H1 (cell line): ENCODE measurements around the gene ANP32A. TPM values are rescaled to one million over a fixed set of nuclear protein-coding genes. Genes with fewer than 3 reads are reported as not detected.

Experiments
- CTCF ChIA-PET: fragments of 300-600 bp; sonication (Branson Sonifier 250); formaldehyde crosslinking; loops from one replicate; lab custom pipeline; 2021; ENCODE audit not compliant: partially characterized antibody; lab: Charles Lee
- POLR2A ChIA-PET: fragments of 300-600 bp; sonication (Branson Sonifier 250); formaldehyde crosslinking; loops from one replicate; lab custom pipeline; 2021; ENCODE audit warnings: inconsistent platforms; ENCODE audit not compliant: partially characterized antibody; lab: Charles Lee
- DNase-seq, 2 experiments: peaks; one replicate each; pipeline versions ENCODE4 v3.0.0 to v3.0.0-alpha.2; 2010 to 2022; ENCODE audit warnings: low spot score in 2 of 2, low read depth in 1 of 2, mixed read lengths in 1 of 2
- FAIRE-seq: peaks from 2 replicates; lab custom pipeline; 2011; peaks lifted over from hg19 to GRCh38; lab: Jason Lieb, UNC
- H2AFZ ChIP-seq: 2 replicates; pipeline ENCODE4 v1.8.1; 2012; ENCODE audit warnings: low read length, inconsistent platforms
- H2AK5ac ChIP-seq: 2 replicates; pipeline ENCODE4 v1.6.1; 2013; ENCODE audit warnings: low read depth, low read length
- H2BK120ac ChIP-seq: replicated peaks from 2 replicates; pipeline ENCODE3; 2013; ENCODE audit warnings: low read depth, low read length, inconsistent platforms
- H2BK12ac ChIP-seq: 2 replicates; pipeline ENCODE4 v1.6.1; 2013; ENCODE audit warnings: low read depth, low read length
- H2BK15ac ChIP-seq: 2 replicates; pipeline ENCODE4 v1.6.1; 2013; ENCODE audit warnings: low read length
- H2BK20ac ChIP-seq: 2 replicates; pipeline ENCODE4 v1.6.1; 2013; ENCODE audit warnings: low read length
- H2BK5ac ChIP-seq: 2 replicates; pipeline ENCODE4 v1.6.1; 2013; ENCODE audit warnings: low read depth, low read length
- H3K14ac ChIP-seq: 2 replicates; pipeline ENCODE4 v1.6.1; 2013; ENCODE audit warnings: inconsistent platforms; ENCODE audit not compliant: insufficient read length
- H3K18ac ChIP-seq: 2 replicates; pipeline ENCODE4 v1.6.1; 2013; ENCODE audit warnings: low read length; ENCODE audit errors: extremely low read depth
- H3K23ac ChIP-seq: 2 replicates; pipeline ENCODE4 v1.6.1; 2013; ENCODE audit warnings: inconsistent platforms; ENCODE audit not compliant: insufficient read length
- H3K23me2 ChIP-seq: 2 replicates; pipeline ENCODE4 v1.6.1; 2013; ENCODE audit warnings: low read depth, low read length
- H3K27ac ChIP-seq: 2 replicates; pipeline ENCODE4 v1.6.1; 2011; ENCODE audit warnings: low read depth, low read length, inconsistent platforms
- H3K27me3 ChIP-seq, 4 experiments: replicated peaks in 1 of 4; 1 replicate in 1 of 4; 2 replicates in 3 of 4; pipeline versions ENCODE4 v1.6.1 to v1.8.1; 2011 to 2013; ENCODE audit warnings: low read length in 3 of 4, mild to moderate bottlenecking in 3 of 4, inconsistent platforms in 2 of 4, mixed read lengths in 2 of 4, moderate library complexity in 1 of 4; ENCODE audit not compliant: control insufficient read depth in 3 of 4, insufficient read depth in 3 of 4; ENCODE audit errors: extremely low read depth in 1 of 4
- H3K36me3 ChIP-seq, 4 experiments: 2 replicates each; pipeline versions ENCODE4 v1.6.1 to v1.8.1; 2011 to 2013; ENCODE audit warnings: mild to moderate bottlenecking in 4 of 4, low read length in 3 of 4, moderate library complexity in 2 of 4, control low read depth in 1 of 4, inconsistent platforms in 1 of 4; ENCODE audit not compliant: insufficient read depth in 4 of 4, control insufficient read depth in 2 of 4
- H3K4ac ChIP-seq: replicated peaks from 2 replicates; pipeline ENCODE3; 2013; ENCODE audit warnings: low read length, low read depth, mixed read lengths, inconsistent platforms; ENCODE audit not compliant: insufficient read length
- H3K4me1 ChIP-seq, 4 experiments: replicated peaks in 1 of 4; 1 replicate in 1 of 4; 2 replicates in 3 of 4; pipeline versions ENCODE4 v1.6.1 to v1.8.1; 2011 to 2013; ENCODE audit warnings: low read length in 3 of 4, inconsistent platforms in 2 of 4, mixed read lengths in 1 of 4; ENCODE audit not compliant: insufficient read depth in 4 of 4, control insufficient read depth in 3 of 4
- H3K4me2 ChIP-seq, 2 experiments: 2 replicates each; pipeline versions ENCODE4 v1.6.1 to v1.8.1; 2011 to 2013; ENCODE audit warnings: low read depth in 2 of 2, low read length in 2 of 2, control low read depth in 1 of 2, inconsistent platforms in 1 of 2, mild to moderate bottlenecking in 1 of 2; ENCODE audit not compliant: insufficient read depth in 1 of 2
- H3K4me3 ChIP-seq, 4 experiments: fragments of 200-600, 300-600 bp in 1 of 4; sonication (generic), shearing (Covaris generic), sonication (Bioruptor Twin) in 1 of 4; 2 replicates each; pipeline versions ENCODE4 v1.5.1 to v1.8.1; 2011 to 2016; ENCODE audit warnings: low read length in 4 of 4, low read depth in 3 of 4, control low read depth in 2 of 4, inconsistent platforms in 2 of 4, mild to moderate bottlenecking in 2 of 4, mixed read lengths in 1 of 4, moderate library complexity in 1 of 4; ENCODE audit not compliant: insufficient read depth in 2 of 4; ENCODE audit errors: extremely low read depth in 1 of 4
- H3K56ac ChIP-seq: replicated peaks from 2 replicates; pipeline ENCODE3; 2013; ENCODE audit warnings: low read depth, mild to moderate bottlenecking, mixed read lengths, low read length, inconsistent platforms; ENCODE audit not compliant: insufficient read length
- H3K79me1 ChIP-seq: 2 replicates; pipeline ENCODE4 v1.6.1; 2013; ENCODE audit warnings: low read depth, low read length, control low read depth
- H3K79me2 ChIP-seq, 2 experiments: 2 replicates each; pipeline versions ENCODE4 v1.6.1 to v1.8.1; 2012 to 2013; ENCODE audit warnings: low read length in 2 of 2, mild to moderate bottlenecking in 2 of 2, inconsistent platforms in 1 of 2; ENCODE audit not compliant: insufficient read depth in 2 of 2, control insufficient read depth in 1 of 2
- H3K9ac ChIP-seq, 4 experiments: replicated peaks in 1 of 4; 1 replicate in 1 of 4; 2 replicates in 3 of 4; pipeline versions ENCODE4 v1.6.1 to v1.8.1; 2011 to 2013; ENCODE audit warnings: low read depth in 3 of 4, low read length in 3 of 4, control low read depth in 2 of 4, mild to moderate bottlenecking in 2 of 4, moderate library complexity in 2 of 4, inconsistent platforms in 1 of 4; ENCODE audit errors: extremely low read depth in 1 of 4
- H3K9me3 ChIP-seq, 2 experiments: 2 replicates each; pipeline versions ENCODE4 v1.6.1 to v1.8.1; 2012 to 2013; ENCODE audit warnings: mild to moderate bottlenecking in 2 of 2, moderate library complexity in 2 of 2, control low read depth in 1 of 2, inconsistent platforms in 1 of 2, low read depth in 1 of 2, low read length in 1 of 2, mixed read lengths in 1 of 2; ENCODE audit not compliant: insufficient read depth in 2 of 2
- H4K20me1 ChIP-seq, 2 experiments: replicated peaks in 1 of 2; 2 replicates each; pipeline versions ENCODE3 to v1.8.1; 2011 to 2013; ENCODE audit warnings: inconsistent platforms in 2 of 2, low read length in 2 of 2, mild to moderate bottlenecking in 1 of 2; ENCODE audit not compliant: insufficient read depth in 2 of 2, control insufficient read depth in 1 of 2
- H4K5ac ChIP-seq: 2 replicates; pipeline ENCODE4 v1.6.1; 2013; ENCODE audit warnings: low read length, low read depth, mixed read lengths, inconsistent platforms; ENCODE audit not compliant: insufficient read length
- H4K8ac ChIP-seq: 2 replicates; pipeline ENCODE4 v1.8.0; 2013; ENCODE audit warnings: mild to moderate bottlenecking, moderate library complexity, low read length, inconsistent platforms; ENCODE audit not compliant: insufficient read depth; ENCODE audit errors: extremely low read depth
- H4K91ac ChIP-seq: replicated peaks from 2 replicates; pipeline ENCODE3; 2013; ENCODE audit warnings: low read length, mixed read lengths, inconsistent platforms; ENCODE audit not compliant: insufficient read length
- BACH1 ChIP-seq: IDR thresholded peaks from 2 replicates; pipeline ENCODE4 v1.6.1; 2012; ENCODE audit warnings: low read length, improper control_type of control experiment
- KDM4A ChIP-seq: IDR thresholded peaks from one replicate; pipeline ENCODE4 v1.7.1; 2012; ENCODE audit warnings: low read depth, mild to moderate bottlenecking, moderate library complexity, low read length, inconsistent platforms; ENCODE audit not compliant: severe bottlenecking
- RFX5 ChIP-seq: IDR thresholded peaks from 2 replicates; pipeline ENCODE4 v1.6.1; 2011; ENCODE audit warnings: low read depth, low read length, improper control_type of control experiment, borderline replicate concordance
- SUZ12 ChIP-seq: fragments of 200-600 bp; sonication (generic); IDR thresholded peaks from 2 replicates; pipeline ENCODE4 v1.6.1; 2012; ENCODE audit warnings: mild to moderate bottlenecking, inconsistent platforms, low read length, moderate library complexity, mixed read lengths
- TAF1 ChIP-seq: IDR thresholded peaks from 2 replicates; pipeline ENCODE4 v1.6.1; 2011; ENCODE audit warnings: mild to moderate bottlenecking, low read depth, low read length
- TAF7 ChIP-seq: optimal IDR thresholded peaks from 2 replicates; pipeline ENCODE3; 2011; ENCODE audit warnings: low read depth, mild to moderate bottlenecking, inconsistent platforms, low read length, moderate library complexity, borderline replicate concordance
- TBP ChIP-seq: IDR thresholded peaks from 2 replicates; pipeline ENCODE4 v1.6.1; 2011; ENCODE audit warnings: low read depth, low read length, improper control_type of control experiment
- WGBS, 2 experiments: shearing (Covaris generic) in 1 of 2; methylation state at CpG; one replicate each; pipeline versions ENCODE4 v1.1.6 to v1.1.7; 2013 to 2015; ENCODE audit warnings: low lambda C conversion rate in 2 of 2, mixed read lengths in 2 of 2, inconsistent platforms in 1 of 2, low coverage in 1 of 2, missing lambda C conversion rate in 1 of 2; ENCODE audit not compliant: insufficient replicate concordance in 2 of 2, insufficient coverage in 1 of 2, insufficient read length in 1 of 2; ENCODE audit errors: extremely low coverage in 1 of 2, missing lambda C conversion rate in 1 of 2; 5-methylcytosine and 5-hydroxymethylcytosine counted together
- polyA plus RNA-seq, 7 experiments: library from polyadenylated mRNA; depleted of rRNA in 3 of 7; stranded (reverse) in 5 of 7; unstranded in 2 of 7; fragments of >200 nt in 5 of 7; fragments of 200-250 nt in 2 of 7; gene quantifications; 1 replicate in 5 of 7; 2 replicates in 1 of 7; 4 replicates in 1 of 7; pipeline versions ENCODE4 v1.2.1 to v1.2.3, GENCODE V29; 2011 to 2013; ENCODE audit warnings: missing spikeins in 2 of 7, mixed read lengths in 2 of 7
- total RNA-seq: library from RNA; stranded (reverse); fragmentation: NEBNext Ultra II Directional; extraction: Animal tissue kit (Norgen Biotek cat#: 25700); gene quantifications from 2 replicates; pipeline ENCODE4 v1.2.1, GENCODE V29; 2021

The ANP32A gene
- total and polyA plus RNA-seq, 2 of the 8 experiments (the other 6 are each of a cell fraction or from before 2014, with no cell fraction given), result 70.8 to 295 TPM

DNA sequence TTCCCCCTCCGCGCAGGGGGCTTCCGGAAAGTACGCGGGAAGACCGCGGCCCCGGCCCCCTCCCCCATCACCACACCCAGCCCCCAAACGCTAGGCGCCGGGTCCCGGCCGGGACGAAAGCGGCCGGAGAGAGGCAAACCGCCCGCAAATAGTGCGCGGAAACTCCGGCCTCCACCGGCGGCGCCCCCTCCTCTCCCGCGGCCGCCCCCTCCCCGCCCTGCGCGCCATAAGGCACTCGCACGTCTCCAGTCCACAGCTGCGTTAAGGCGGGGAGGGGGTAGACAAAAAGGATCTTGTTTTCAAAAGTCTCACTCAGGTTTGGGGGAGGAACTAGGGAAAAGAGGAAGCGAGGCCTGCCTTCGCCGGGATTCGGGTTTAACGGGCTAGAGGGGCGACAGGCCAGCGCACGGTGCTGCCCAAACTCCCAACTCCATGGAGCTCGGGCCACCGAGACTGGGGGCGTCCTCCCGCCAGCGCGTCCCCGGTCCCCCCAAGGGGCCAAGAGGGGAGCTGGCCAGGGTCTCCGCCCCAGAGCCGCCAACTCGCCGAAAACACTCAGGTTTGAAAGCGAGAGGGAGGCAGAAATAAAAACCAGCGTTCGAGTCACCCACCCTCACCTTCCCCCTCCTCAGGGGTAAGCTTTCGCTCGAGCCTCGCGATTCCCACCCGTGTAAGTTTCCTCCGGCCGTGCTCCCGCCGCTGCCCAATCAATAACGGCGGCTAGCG lies 1.8 kb downstream of the ANP32A start:
- WGBS, 2 experiments, result 1% methylated on average over 33 of the region's 68 CpGs; no CpG with 5 or more reads in 1 of the 2 experiments
- peaks cover 5% of the 10 kb centered on the region for H3K79me1 ChIP-seq
- no peak overlapping the region for H3K14ac ChIP-seq
- peak overlapping the region; percentile 94; the same call in 1 of the 2 replicates for H4K8ac ChIP-seq
- H3K56ac ChIP-seq, result peak overlapping the region; percentile 71
- H2BK20ac ChIP-seq, result no peak overlapping the region
- H3K4me3 ChIP-seq, result peak overlapping the region; percentile 72 to 94 (median 92)
- peak overlapping the region; percentile 86 for H2BK5ac ChIP-seq
- H2AFZ ChIP-seq, result no peak overlapping the region
- peak overlapping the region; percentile 76; the same call in 1 of the 2 replicates for H2AK5ac ChIP-seq
- H3K79me2 ChIP-seq, result peaks cover 31 to 72% of the 10 kb centered on the region in 2 experiments
- H3K23ac ChIP-seq, result no peak overlapping the region
- H3K36me3 ChIP-seq, result no peaks in the 10 kb centered on the region
- H3K4me1 ChIP-seq, result peaks cover 10 to 18% (median 14%) of the 10 kb centered on the region in 4 experiments; a peak in 6 of 7 replicates
- ChIA-PET POLR2A (interaction anchor here (0.6 to 6.7 kb wide), 16 partner anchors 8 to 168 kb away, joined by 3 to 54 read pairs (median 4); no protein-coding TSS in a partner anchor), CTCF (interaction anchor here (0.7 to 1.2 kb wide), 3 partner anchors 24 to 57 kb away, joined by 3 to 5 read pairs (median 3); no protein-coding TSS in a partner anchor)
- peaks cover 14% of the 10 kb centered on the region for H3K23me2 ChIP-seq
- no peak overlapping the region for H2BK15ac ChIP-seq
- peak overlapping the region; percentile 86 to 95 (median 92) for H3K9ac ChIP-seq
- peak overlapping the region; percentile 41 for H4K5ac ChIP-seq
- H3K4me2 ChIP-seq, result peak overlapping the region; percentile 91 to 95
- H3K27ac ChIP-seq, result peak overlapping the region; percentile 94
- TF ChIP-seq TAF1 (peak; percentile 54; the same call in 1 of the 2 replicates), SUZ12 (0 out of 2 replicates have a peak, but pooled peaks have one; percentile 5), RFX5 (no peak), KDM4A (peak; percentile 27), TBP (peak; percentile 9; the same call in 1 of the 2 replicates), BACH1 (no peak; the same call in 1 of the 2 replicates), TAF7 (peak; percentile 17)
- no peak overlapping the region for H2BK120ac ChIP-seq
- 0 out of 2 replicates have a peak overlapping the region, but pooled peaks have one; percentile 72 for H2BK12ac ChIP-seq
- FAIRE-seq (no peak), DNase-seq (peak in 1 of 2 experiments; percentile 70)
- peak overlapping the region; percentile 96 for H3K18ac ChIP-seq
- peak overlapping the region; percentile 66 for H3K4ac ChIP-seq
- peak overlapping the region; percentile 87 for H4K91ac ChIP-seq
- H3K27me3 ChIP-seq, result peaks cover 7 to 18% (median 12%) of the 10 kb centered on the region in 4 experiments
- peaks cover 34 to 40% of the 10 kb centered on the region in 2 experiments for H4K20me1 ChIP-seq
- no peaks in the 10 kb centered on the region for H3K9me3 ChIP-seq
